Measurements from ENCODE around the gene TXNDC11. TPM values are rescaled to one million over a fixed set of nuclear protein-coding genes. Genes with fewer than 3 reads are reported as not detected.

Gene TXNDC11
- polyA plus RNA-seq, 1 experiment: 45.1 TPM

DNA sequence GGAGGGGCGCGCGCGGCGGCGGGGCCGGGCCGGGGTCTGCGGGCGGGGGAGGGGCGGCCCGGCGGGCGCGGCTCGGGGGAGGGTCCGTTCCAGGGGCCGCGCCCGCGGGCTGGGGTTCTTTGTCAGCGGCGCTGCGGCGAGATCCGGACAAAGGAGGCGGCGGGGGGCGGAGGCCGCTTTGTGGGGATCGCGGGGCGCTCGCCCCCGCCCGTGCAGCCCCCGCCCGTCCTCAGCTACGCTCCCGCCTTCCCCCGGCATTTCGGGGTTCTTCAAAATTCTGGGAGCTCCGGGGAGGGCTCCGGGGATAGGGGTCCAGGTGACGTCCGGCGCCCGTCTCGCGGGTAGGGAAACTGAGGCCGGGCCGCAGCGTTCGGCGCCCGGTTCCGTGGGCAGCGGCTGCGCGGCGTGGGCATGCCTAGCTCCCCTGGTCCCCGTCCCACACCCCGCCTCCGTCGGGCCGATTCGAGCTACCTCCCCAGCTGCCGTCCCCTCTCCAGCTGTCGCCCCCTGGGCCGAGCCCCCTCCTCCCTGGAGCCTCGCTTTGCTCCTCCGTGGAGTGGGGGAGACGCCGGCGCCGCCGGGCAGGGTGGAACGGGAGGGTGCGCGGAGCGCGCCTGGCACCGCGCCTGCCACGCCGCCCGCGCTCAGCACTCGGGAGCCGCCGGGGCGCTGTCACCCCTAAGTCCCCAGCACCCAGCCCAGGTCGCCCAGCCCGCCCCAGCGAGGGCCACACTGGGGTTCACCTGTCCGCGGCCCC is 73.9 kb downstream of the TXNDC11 start:
- TF ChIP-seq, protein P1, sequence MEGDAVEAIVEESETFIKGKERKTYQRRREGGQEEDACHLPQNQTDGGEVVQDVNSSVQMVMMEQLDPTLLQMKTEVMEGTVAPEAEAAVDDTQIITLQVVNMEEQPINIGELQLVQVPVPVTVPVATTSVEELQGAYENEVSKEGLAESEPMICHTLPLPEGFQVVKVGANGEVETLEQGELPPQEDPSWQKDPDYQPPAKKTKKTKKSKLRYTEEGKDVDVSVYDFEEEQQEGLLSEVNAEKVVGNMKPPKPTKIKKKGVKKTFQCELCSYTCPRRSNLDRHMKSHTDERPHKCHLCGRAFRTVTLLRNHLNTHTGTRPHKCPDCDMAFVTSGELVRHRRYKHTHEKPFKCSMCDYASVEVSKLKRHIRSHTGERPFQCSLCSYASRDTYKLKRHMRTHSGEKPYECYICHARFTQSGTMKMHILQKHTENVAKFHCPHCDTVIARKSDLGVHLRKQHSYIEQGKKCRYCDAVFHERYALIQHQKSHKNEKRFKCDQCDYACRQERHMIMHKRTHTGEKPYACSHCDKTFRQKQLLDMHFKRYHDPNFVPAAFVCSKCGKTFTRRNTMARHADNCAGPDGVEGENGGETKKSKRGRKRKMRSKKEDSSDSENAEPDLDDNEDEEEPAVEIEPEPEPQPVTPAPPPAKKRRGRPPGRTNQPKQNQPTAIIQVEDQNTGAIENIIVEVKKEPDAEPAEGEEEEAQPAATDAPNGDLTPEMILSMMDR (IDR thresholded peaks at IDR 0.05; ENCODE audit: insufficient read depth, low read depth, low read length): no peak
- Histone ChIP-seq H3K36me3 (ENCODE audit: control insufficient read depth, insufficient read depth, low read length) (no peaks in the 10 kb centered on the region), H3K4me3 (ENCODE audit: low read depth, low read length) (peak overlapping the region; percentile 87), H3K27me3 (ENCODE audit: control insufficient read depth, insufficient read depth, low read length) (no peaks in the 10 kb centered on the region)
- CTCF ChIA-PET: interaction anchor here (0.8 to 1.4 kb wide), 3 partner anchors 16 to 46 kb away, joined by 3 to 5 read pairs (median 5); no protein-coding TSS in a partner anchor
- no peak for DNase-seq (ENCODE audit: low read depth)
- POLR2A ChIA-PET: no interaction called here

DNA sequence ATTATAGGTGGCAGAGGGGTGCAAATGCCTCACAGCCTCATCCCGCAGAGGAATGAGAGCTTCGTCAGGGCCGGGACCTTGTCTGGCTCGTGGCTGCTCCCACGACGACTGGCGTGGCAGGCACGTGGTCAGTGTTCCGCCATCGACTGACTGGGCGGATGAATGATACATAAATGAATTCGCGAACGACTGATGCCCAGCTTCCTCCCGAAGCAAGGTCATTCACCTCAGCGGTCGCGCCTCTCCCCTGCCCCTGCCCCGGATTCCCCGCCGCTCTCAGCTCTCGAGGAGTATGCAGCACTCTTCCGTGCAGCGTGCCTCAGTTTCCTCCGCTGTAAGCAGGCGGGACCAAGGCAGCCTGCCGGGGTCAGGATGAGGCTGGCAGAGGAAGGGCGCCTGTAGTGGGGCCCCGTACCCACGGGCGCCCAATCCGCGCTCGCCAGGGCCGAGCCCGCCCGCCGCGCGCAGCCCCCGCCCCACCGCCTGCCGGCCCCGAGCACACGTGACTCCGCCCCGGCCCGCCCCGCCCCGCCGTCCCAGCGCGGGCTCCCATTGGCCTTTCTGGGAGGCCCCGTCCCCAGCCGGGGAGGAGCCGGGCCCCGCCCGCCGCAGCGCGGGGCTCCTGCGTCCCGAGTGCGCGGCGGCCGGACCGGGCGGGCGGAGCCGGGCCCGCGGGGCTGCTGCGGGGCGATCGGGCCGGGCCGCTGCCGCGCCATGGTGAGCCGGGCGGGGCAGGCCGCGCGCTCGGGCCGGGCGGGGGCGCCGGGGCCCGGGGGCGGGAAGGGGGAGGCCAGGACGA is 74.6 kb downstream of the TXNDC11 start, which contains the start of gene SNN:
Gene SNN (plus strand): TSS at position 632 of the 799 bp plus-strand sequence. CDS start 7,605 bp downstream, outside the sequence.
- CTCF ChIA-PET: interaction anchor here (1.5 kb wide), 1 partner anchor 260 kb away, joined by 4 read pairs; no protein-coding TSS in a partner anchor
- H3K27me3 ChIP-seq (ENCODE audit: control insufficient read depth, insufficient read depth, low read length): no peaks in the 10 kb centered on the region
- peak within 1 kb of the TSS; percentile 87 for H3K4me3 ChIP-seq (ENCODE audit: low read depth, low read length)
- TF ChIP-seq, protein P1 (IDR thresholded peaks at IDR 0.05; ENCODE audit: insufficient read depth, low read depth, low read length): no peak
- POLR2A ChIA-PET: no interaction called here
- DNase-seq (ENCODE audit: low read depth): no peak
- H3K36me3 ChIP-seq (ENCODE audit: control insufficient read depth, insufficient read depth, low read length): no peaks in the 10 kb centered on the region

DNA sequence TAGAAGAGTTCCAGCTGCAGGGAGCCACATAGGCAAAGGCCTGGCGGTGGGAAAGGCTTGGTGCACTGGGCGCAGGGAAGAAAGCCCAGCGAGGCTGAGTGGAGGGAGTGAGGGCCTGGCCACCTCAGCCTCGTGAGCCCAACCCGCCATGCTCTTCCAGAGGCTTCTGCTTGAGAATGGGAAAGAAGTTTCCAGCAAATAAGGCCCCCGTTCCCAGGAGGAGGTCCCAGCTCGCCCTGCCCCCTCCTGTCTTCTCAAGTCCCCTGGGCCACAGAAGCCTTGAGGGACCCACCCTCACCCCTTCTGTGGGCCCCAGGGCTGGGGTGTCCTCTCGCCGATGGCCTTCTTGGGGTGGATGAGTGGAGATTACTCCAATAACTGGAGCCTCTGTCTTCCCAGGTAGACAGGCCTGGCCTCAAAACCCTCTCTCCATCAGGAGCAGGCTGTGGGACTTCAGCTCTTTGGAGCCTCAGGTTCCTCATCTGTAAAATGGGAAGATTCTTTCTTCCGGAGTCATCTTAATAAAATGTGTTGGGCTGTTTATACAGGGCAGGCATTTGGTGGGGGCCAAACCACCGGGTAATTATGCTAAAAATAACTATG is 75.3 kb downstream of the TXNDC11 start:
- CTCF ChIA-PET: interaction anchor here (0.6 to 1.5 kb wide), 3 partner anchors 9 to 260 kb away, joined by 3 to 5 read pairs (median 4); no protein-coding TSS in a partner anchor
- Histone ChIP-seq H3K36me3 (ENCODE audit: control insufficient read depth, insufficient read depth, low read length) (no peaks in the 10 kb centered on the region), H3K27me3 (ENCODE audit: control insufficient read depth, insufficient read depth, low read length) (no peaks in the 10 kb centered on the region), H3K4me3 (ENCODE audit: low read depth, low read length) (no peak overlapping the region)
- no peak for DNase-seq (ENCODE audit: low read depth)
- TF ChIP-seq, protein P1 (IDR thresholded peaks at IDR 0.05; ENCODE audit: insufficient read depth, low read depth, low read length): no peak
- POLR2A ChIA-PET: no interaction called here

DNA sequence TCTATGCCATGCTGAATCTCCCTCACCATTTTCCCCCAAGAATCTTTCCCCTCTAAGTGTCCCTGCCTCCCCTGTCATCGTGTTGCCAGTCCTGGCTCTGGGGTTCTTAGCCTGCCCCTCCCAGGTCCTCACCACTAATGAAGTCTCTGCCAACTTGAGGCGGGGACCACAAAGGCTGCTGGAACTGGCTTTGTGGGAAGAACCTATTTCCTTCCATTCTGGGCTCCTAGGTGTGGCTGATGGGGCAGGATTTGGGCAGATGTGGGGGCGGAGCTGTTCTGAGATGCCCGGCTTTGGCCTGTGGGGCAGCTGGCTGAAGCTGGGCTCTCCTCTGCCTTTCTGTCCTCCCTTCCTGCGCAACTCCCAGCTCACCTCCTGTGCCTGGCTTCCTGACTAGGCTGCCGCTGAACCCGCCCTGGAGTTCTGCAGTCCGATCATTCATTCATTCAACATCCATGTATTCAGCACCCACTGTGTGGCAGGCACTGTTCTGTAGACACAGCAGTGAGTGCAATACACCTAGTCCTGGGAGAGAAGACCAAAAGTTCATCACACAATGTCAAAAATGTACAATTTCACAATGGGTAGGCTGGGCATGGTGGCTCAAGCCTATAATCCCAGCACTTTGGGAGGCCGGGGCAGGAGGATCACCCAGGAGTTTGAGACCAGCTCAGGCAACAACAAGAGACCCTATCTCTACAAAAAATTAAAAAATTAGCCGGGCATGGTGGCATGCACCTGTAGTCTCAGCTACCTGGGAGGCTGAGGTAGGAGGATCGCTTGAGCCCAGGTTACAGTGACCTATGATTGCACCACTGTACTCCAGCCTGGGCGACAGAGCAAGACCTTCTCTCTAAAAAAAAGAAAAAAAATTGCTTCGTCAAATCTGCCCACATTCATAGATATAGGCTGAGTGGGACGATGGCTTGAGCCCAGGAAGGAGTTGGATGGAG is 76.3 kb downstream of the TXNDC11 start:
- POLR2A ChIA-PET: no interaction called here
- H3K36me3 ChIP-seq (ENCODE audit: control insufficient read depth, insufficient read depth, low read length): no peaks in the 10 kb centered on the region
- H3K27me3 ChIP-seq (ENCODE audit: control insufficient read depth, insufficient read depth, low read length): no peaks in the 10 kb centered on the region
- CTCF ChIA-PET: interaction anchor here (0.9 to 1.5 kb wide), 2 partner anchors 8 to 259 kb away, joined by 4 to 5 read pairs; no protein-coding TSS in a partner anchor
- H3K4me3 ChIP-seq (ENCODE audit: low read depth, low read length): no peak overlapping the region
- no peak for DNase-seq (ENCODE audit: low read depth)
- TF ChIP-seq, protein P1 (IDR thresholded peaks at IDR 0.05; ENCODE audit: insufficient read depth, low read depth, low read length): no peak

Data from BJ (cell line).